Measurements from ENCODE around the gene CARMIL3.
A peak's percentile ranks its signal among the peaks of the same experiment; 100 is the strongest.
"Not testable (repeated sequence)": the region's sequence is repeated elsewhere in the genome, so short reads cannot be mapped to it uniquely, and the experiment has no call there.

The CARMIL3 gene

DNA sequence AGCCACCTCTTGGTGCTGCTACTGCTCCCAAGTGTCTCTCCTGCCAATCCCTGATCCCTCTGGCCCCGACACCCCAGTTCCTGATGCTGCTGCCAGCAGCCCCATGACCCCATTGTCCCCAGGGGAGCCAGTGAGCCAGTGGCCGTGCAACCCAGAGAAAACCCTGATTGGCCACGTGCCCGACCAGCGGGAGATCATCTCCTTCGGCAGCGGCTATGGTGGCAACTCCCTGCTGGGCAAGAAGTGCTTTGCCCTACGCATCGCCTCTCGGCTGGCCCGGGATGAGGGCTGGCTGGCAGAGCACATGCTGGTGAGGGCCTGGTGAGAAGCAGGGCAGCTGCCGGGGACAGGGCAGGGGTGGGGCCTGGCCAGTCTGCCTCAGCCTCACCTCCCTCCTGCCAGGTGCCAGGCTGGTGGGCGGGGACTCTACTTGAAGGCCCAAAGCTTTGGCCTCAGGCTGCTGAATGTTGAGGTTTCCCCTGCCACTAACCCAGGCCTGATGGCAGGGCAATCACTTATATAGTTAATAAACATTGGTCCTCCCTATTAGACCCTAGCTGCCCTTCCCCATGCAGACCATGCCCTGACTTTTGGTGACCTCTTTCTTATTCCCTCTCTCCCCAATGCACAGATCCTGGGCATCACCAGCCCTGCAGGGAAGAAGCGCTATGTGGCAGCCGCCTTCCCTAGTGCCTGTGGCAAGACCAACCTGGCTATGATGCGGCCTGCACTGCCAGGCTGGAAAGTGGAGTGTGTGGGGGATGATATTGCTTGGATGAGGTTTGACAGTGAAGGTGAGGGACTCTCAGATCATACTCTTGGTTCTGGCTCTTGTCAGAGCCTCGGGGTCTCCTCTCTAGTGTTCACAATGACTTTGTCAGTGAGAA is 47.4 kb downstream of the CARMIL3 start:
- no peak for DNase-seq

DNA sequence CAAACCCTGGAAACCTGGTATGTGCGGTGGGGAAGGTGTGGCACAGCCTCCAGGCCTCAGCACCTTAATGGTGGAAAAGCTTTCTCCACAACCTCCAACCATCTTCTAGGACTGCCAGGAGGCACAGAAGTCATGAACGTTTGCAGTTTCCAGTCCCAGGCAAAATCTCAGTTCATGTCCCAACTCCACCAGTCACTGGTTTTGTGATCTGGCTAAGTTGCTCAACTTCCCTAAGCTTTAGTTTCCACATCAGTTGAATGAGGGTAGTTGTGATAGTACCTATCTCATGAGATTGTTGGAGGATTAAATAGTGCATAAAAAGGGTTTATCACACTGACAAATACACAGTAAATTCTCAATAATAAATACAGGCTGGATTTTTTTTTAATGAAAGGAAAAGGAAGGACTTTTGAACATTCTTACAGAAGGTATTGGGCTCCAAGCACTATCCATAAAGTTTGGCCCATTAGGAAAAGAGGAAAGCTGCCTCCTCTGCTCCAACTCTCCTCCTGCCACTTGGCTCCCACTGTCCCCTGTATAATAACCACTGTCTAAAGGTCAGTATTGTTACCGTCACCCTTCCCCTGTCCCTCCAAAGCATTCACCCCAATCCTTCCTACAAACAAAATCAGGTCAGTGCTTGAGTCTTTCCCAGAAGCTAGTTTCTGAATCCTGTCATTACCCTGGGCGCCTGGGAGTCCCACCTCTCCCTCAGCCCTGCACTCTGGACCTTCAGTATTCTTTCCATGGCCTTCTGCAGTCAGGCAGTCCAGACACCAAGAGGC is 48.6 kb downstream of the CARMIL3 start:
- no peak for DNase-seq

DNA sequence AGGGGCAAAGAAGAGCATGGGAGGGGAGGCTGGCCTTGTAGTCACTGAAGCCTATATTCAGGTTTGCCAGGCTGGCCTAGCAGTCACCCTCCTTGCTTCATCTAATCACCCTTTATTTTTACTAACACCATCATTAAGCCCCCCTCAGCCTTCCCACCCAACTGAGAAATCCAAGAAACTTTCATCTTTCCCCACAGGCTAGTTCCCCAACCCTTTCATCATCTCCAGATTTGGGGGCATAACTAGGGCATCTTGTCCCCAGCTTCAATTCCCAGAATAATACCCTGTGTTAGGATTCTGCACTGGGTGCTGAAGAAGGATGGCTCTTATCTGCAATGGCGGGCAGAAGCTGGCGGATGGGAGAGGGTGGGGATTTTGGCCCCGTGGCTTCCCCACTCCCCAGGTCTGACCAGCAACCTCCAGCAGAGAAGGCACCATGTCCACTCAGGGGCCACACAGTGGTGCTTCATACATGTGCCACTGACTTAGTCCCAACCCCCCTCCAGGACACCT is 49.2 kb downstream of the CARMIL3 start:
- no peak for DNase-seq

DNA sequence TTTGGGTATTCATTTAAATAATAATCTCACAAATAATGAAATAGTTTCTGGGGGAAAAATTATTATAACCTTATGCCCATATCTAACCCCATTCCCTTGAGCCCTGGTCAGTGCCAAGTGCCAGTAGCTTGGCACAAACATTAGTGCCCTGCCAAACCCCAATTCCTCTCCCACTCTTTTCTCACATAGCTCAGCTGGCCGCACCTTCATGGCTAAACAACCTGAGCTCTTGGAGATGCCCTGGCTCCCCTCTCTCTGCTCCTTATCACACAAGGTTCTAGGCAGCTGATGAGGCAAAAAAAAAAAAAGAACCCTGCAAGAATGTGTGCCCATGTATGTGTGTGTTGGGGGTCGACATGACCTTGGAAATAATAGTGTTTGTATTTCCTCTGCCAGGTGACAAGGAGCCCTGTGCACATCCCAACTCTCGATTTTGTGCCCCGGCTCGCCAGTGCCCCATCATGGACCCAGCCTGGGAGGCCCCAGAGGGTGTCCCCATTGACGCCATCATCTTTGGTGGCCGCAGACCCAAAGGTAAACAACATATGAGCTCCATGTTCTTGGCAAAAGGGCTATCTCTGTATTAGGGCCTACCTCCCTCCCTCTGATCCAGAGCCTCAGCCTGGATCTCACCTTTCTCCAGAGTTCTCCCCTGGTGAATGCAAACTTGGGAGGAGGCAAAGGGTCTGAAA is 50.7 kb downstream of the CARMIL3 start:
- no peak for DNase-seq

DNA sequence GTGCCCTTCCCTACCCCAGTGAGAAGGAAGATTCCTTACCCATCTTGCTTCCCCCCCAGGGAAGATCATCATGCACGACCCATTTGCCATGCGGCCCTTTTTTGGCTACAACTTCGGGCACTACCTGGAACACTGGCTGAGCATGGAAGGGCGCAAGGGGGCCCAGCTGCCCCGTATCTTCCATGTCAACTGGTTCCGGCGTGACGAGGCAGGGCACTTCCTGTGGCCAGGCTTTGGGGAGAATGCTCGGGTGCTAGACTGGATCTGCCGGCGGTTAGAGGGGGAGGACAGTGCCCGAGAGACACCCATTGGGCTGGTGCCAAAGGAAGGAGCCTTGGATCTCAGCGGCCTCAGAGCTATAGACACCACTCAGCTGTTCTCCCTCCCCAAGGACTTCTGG is 51.6 kb downstream of the CARMIL3 start:
- DNase-seq: no peak

DNA sequence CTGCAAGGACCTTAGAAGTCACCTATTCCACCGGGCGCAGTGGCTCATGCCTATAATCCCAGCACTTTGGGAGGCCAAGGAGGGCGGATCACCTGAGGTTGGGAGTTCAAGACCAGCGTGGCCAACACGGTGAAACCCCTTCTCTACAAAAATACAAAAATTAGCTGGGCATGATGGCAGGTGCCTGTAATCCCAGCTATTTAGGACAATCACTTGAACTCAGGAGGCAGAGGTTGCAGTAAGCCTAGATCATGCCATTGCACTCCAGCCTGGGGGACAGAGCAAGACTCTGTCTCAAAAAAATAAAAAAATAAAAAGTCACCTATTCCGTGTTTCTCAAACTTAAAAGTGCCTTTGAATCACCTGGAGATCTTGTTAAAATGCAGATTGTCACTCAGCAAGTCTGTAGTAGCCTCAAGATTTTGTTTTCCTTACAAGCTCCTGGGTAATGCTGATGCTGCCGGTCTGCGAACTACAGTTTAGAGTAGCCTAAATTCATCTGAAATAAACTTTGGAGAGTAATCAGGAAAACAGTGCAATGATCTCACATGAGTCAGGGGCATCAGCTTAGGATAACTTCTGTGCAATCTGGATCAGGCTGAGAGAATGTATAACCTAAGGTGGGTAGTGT is 53.9 kb downstream of the CARMIL3 start:
- DNase-seq: not testable (repeated sequence)

DNA sequence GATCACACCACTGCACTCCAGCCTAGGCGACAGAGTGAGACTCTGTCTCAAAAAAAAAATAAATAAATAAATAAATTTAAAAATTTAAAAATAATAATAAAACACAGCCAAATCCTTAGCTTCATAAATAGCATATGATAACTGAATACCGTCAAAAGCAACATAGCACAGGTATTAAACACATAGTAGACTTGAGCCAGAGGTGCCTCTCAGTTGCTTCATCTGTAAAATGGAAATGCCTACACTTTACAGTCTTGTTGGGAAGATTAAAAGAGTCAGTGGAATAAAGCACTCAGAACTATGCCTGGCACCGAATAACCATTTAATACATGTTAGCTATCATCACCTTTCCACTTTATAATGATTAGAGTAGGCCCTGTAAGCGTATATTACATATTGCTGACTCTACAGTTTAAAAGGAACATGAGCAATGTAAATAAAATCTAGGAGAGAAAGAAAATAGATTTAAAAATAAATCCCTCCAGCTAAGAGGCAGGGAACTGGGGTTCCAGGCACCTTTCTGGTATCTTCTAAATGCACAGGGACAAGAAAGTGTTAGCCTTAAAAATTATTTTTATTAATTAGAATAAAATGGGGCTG is 55.0 kb downstream of the CARMIL3 start:
- DNase-seq: no peak

DNA sequence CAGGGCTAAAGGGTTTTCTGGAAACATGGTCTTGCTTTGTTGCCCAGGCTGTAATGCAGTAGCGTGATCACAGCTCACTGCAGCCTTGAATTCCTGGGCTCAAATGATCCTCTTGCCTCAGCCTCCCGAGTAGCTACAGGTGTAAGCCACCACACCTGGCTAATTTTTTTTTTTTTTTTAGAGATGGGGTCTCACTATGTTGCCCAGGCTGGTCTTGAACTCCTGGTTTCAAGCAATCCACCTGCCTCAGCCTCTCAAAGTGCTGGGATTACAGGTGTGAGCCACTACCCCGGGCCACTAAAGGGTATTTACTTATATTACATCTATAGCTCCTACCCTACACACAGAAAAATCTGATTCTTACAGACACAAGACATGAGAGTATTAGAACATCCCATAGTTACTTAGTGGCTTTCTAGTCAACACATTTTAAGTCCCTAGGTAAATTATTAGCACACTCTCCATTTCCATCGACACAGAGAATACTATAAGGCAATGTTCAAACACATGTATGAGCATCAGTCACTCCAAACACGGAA is 56.6 kb downstream of the CARMIL3 start:
- DNase-seq: no peak

DNA sequence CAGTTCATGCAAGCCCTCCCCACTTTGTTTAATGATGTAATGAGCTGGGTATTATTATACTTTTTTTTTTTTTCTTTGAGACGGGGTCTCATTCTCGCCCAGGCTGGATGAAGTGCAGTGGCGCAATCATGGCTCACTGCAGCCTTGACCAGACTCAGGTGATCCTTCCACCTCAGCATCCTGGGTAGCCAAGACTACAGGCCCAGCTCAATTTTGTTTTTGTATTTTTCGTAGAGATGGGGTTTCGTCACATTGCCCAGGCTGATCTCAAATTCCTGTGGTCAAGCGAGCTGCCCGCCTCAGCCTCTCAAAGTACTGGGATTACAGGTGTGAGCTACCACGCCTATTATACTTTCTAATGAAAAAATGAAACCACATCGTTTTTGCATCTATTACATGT is 58.3 kb downstream of the CARMIL3 start:
- DNase-seq: no peak

DNA sequence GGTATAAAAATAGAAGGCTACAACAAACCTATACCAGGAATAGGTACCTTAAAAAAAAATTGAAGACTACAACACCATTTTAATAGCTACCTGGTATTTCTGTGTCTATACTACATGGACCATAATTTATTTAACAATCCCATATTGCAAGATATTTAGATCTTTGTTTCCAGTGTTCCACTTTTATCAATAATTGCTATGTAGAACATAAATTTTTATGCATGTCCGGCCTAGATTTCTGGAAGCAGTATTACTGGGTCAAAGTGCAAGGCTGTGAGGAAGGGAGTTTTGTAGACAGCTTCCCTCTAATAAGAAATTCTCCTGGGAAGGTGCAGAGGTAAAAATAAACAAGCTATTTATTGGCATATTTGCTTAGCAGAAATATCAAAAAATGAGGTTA is 58.7 kb downstream of the CARMIL3 start:
- no peak for DNase-seq

DNA sequence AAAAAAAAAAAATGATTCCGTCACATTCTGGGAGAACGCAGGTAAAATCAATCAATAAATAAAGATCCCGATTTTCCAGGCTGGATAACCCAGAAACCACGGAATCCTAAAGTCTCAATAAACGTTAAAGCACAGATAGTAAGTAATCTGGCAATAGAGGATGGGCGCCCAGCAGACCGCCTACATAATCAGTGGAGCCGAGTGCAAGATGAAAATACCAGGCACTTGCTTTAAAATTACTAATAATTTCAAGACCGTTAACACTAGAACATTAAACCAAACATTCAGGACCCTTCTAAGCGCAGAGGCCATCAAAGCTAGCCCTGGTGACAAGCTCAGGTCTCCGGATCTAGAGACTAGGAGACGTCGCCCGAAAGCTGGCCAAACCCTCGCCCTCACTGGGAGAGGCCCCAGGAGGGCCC is 61.6 kb downstream of the CARMIL3 start:
- DNase-seq: no peak

DNA sequence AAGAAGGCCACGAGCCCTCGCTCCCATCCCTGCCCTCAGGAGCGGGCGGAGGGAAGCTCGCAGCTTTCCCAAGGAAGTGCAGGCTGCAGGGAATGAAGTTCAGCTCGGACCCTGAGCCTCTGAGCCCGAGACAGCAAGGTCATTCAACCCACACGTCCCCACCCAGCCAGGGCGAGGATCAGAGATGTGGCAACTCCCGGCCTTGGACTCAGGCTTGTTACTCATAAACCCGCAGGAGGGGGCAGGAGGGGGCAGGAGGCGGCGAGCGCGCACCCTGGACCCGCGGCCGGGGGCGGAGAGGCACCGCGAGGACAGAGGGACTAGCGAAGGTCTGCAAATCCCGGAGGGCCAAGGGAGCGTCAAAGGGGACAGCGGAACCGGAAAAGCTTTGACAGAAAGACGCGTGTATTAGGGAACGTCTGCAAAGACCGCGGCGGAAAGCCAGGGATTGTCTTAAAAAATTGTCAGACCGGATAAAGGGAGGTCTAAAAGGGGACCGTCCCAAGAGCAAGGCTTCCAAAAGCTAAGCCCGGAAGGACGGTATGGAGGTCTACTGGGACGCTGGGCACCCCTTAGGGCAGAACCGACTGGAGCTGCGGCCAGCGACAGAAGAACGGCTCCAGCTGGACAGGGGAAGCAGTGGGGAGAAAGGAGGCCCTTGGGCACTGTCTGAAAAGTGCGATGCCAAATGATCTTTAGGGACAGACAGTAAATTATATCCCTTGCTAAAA is 62.2 kb downstream of the CARMIL3 start:
- peak; percentile 87 for DNase-seq

DNA sequence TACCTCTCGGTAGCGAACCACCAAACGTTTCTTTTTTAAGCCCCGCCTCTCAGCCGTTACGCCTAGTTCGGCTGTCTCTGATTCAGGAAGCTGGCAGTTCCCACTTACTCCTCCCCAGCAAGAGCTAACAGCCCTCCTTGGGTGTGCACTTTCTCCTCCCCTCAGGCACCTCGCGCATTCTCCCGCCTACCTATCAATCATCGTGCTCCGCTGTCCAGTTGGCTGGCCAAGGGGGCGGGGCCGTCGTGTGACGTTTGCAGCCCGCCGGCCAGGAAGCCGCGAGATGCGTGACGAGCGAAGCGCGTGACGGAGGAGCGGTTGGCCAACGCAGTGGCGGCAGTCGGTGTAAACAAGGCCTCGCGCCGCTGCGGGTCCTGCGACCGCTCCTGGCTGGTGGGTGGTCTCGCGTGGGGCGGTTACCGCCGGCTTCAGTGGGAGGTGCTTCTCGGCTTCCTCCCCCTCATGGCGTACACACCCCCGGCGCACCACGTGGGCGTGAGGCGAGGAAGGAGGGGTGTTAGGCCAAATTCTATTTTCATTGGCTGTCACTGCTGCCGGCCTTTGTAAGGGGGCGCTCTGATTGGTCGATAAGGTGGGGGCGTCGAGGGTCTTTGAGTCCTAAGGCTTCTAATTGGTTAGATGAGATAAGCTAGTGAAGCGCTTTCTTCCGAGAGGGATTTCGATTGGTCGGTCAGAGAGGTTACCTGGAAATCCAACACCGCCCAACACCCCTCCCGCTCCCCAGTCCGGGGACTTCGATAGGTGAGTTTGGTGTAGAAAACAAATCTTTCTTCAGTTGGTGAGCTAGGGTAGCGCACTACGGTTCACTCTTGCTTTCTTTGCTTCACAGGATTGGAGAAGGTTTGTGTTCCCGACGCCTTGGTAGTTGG is 63.0 kb downstream of the CARMIL3 start, which contains the start of the genes DCAF11 and NRL:
TSS of gene DCAF11 (plus strand) at position 246 of the 890 bp plus-strand sequence. CDS start 818 bp downstream, outside the sequence.
TSS of gene NRL (minus strand) at position 418 of the 890 bp plus-strand sequence. CDS start 32,101 bp downstream, outside the sequence.
- peak; percentile 100 for DNase-seq

DNA sequence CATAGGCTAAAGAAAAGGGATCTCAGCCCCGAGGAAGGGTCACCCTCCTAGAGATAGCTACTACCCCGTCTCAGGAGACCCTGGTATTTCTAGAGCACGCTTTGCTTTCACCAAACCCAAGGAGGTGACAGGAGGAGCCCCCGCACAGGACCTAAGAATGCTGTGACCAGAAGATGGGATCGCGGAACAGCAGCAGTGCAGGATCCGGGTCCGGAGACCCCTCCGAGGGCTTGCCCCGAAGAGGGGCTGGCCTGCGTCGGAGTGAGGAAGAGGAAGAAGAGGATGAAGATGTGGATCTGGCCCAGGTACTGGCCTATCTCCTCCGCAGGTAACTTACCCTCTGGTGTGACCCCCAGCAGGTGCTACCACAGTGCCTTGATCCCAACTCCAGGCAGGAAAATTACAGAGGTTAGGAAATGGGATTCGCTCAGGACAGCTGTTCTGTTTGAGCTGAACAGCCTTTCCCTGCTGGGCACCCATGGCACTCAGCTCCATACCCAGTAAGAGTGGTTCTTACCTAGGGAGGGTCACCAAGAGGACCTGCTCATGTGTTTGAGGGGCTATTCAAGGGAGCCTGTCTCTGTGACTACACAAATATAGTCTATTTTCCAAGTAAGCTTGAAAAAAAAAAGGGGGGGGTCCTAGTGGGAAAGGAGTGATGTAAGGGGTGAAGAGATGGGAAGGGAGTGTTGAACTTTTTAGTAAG is 63.8 kb downstream of the CARMIL3 start:
- DNase-seq: no peak

DNA sequence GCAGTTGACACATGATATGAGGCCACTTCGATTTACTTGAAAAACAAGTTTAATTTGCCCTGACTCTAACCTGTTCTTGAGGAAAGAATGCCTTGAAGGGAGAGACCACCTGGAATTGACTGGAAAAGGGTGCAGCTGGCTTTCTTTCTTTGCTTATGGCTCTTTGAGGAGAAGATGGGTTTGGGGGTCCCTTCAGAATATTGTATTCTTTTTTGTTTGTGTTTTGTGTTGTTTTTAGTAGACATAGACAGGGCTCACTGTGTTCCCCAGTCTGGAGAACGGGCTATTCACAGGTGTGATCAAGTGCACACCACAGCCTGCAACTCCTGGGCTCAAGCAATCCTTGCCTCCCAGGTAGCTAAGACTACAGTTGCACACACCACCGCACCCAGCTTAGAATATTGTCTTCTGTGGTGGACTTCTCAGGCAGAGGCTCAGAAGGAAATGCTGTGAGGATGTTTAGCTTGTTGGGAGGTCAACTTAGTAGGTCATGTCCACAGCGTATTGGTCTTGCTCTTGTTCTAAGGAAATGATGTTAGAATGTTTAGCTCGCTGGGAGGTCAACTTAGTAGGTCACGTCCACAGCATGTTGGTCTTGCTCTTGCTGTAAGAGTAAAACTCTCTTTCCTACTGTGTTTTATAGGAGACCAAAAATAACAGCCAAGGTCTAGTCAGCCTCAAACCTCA is 64.5 kb downstream of the CARMIL3 start:
- no peak for DNase-seq

DNA sequence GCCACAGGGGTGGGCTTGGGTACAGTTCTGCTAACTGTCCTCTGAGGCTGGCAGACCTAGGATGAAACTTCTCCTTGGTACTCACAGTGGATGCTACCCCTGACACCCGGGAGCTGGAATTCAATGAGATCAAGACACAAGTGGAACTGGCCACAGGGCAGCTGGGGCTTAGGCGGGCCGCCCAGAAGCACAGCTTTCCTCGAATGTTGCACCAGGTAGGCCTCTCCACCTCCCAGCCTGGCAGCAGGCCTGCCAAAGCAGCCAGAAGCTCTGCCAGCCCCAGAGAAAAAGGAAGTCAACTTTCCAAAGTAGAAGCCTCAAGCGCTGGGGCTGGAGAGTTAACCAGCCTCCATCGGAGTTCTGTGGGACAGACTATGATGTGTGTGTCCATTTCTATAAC is 65.4 kb downstream of the CARMIL3 start:
- DNase-seq: no peak

Measured in activated CD4-positive, alpha-beta T cell treated with anti-CD3 and anti-CD28 coated beads, Interleukin-10, Interleukin-2, amounts not matched to agents 100 ng/mL and 50 ng/mL, durations not matched to agents 16 hours and 8 hours (primary cell).